NCI-H526 treated with DMSO at 0.1 percent for 48 hours (cell line): ENCODE data around the gene JAKMIP1.

ENCODE experiments used
- DNase-seq: peaks from one replicate; lab custom pipeline; 2025; lab: John Stamatoyannopoulos, UW

JAKMIP1 gene

GRCh38 chr4:6119507-6120020 is 80.8 kb downstream of the JAKMIP1 start:
- no peak for DNase-seq

- DNase-seq: no peak
Measured at GRCh38 chr4:6118201-6118600, 82.1 kb downstream of the JAKMIP1 start.

- DNase-seq: peak; percentile 68
Measured at GRCh38 chr4:6116696-6117285, 83.6 kb downstream of the JAKMIP1 start.

- no peak for DNase-seq
Measured at GRCh38 chr4:6115746-6116586, 84.4 kb downstream of the JAKMIP1 start.

- DNase-seq: no peak
Measured at GRCh38 chr4:6115342-6115741, 85.0 kb downstream of the JAKMIP1 start.

GRCh38 chr4:6114601-6115000 is 85.7 kb downstream of the JAKMIP1 start:
- no peak for DNase-seq

GRCh38 chr4:6114181-6114580 is 86.2 kb downstream of the JAKMIP1 start:
- no peak for DNase-seq

- DNase-seq: no peak
Measured at GRCh38 chr4:6113641-6114040, 86.7 kb downstream of the JAKMIP1 start.

GRCh38 chr4:6112606-6113290 is 87.6 kb downstream of the JAKMIP1 start:
- DNase-seq: no peak

GRCh38 chr4:6111354-6111960 is 88.9 kb downstream of the JAKMIP1 start:
- DNase-seq: no peak

GRCh38 chr4:6110681-6111353 is 89.5 kb downstream of the JAKMIP1 start:
- DNase-seq: no peak

GRCh38 chr4:6109842-6110560 is 90.3 kb downstream of the JAKMIP1 start:
- peak; percentile 40 for DNase-seq

GRCh38 chr4:6107886-6108285 is 92.5 kb downstream of the JAKMIP1 start:
- DNase-seq: no peak

GRCh38 chr4:6107114-6107791 is 93.1 kb downstream of the JAKMIP1 start:
- no peak for DNase-seq

GRCh38 chr4:6106156-6106555 is 94.2 kb downstream of the JAKMIP1 start:
- DNase-seq: no peak

GRCh38 chr4:6105311-6105911 is 94.9 kb downstream of the JAKMIP1 start:
- no peak for DNase-seq

- no peak for DNase-seq
Measured at GRCh38 chr4:6104541-6105130, 95.7 kb downstream of the JAKMIP1 start.

GRCh38 chr4:6097581-6097980 is 102.8 kb downstream of the JAKMIP1 start:
- DNase-seq: no peak

- DNase-seq: no peak
Measured at GRCh38 chr4:6095897-6096296, 104.5 kb downstream of the JAKMIP1 start.
